MG63 (cell line): ENCODE data around the gene PPP1R3C. TPM values are rescaled to one million over a fixed set of nuclear protein-coding genes. Genes with fewer than 3 reads are reported as not detected.

Experiments used
- DNase-seq: peaks from one replicate; pipeline ENCODE4 v3.0.0-alpha.2; 2020
- H3K27me3 ChIP-seq: fragments of 250-450 bp; sonication (Bioruptor Pico); 2 replicates; pipeline ENCODE4 v1.5.1; 2020; ENCODE audit warnings: mild to moderate bottlenecking, moderate library complexity
- H3K36me3 ChIP-seq: fragments of 250-450 bp; sonication (Bioruptor Pico); 2 replicates; pipeline ENCODE4 v1.5.1; 2020; ENCODE audit warnings: mild to moderate bottlenecking, moderate library complexity
- H3K4me3 ChIP-seq: fragments of 250-450 bp; sonication (Bioruptor Pico); 2 replicates; pipeline ENCODE4 v1.5.1; 2020; ENCODE audit warnings: mild to moderate bottlenecking, moderate library complexity
- H3K9me3 ChIP-seq: fragments of 250-450 bp; sonication (Bioruptor Pico); 2 replicates; pipeline ENCODE4 v1.5.1; 2020; ENCODE audit warnings: mild to moderate bottlenecking, moderate library complexity
- total RNA-seq: library from RNA; depleted of rRNA; stranded (reverse); fragments of >200 nt; shearing (Covaris generic); gene quantifications from 2 replicates; pipeline ENCODE4 v1.2.3, GENCODE V29; 2014; ENCODE audit warnings: low replicate concordance; rRNA removed

PPP1R3C gene
- total RNA-seq, 1 experiment from 2014 or later, result 16.0 TPM

DNA sequence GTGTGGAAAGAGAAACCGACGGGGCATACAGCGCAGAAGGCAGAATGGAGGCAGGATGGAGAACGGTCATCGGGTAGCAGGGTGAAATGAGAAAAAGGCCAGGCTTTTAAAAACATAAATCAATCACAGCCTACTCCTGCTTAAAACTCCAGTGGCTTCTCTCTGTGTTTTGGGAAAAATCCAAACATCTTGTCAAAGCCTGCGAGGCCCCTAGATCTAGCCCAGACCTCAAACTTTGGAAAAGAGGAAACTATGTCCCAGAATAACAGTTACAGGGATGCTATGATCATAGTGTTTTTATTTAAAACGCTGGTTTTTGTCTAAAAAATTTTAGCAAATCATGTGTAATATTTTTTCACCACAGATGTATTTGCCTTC is 41.1 kb downstream of the PPP1R3C start:
- no peak for DNase-seq
- Histone ChIP-seq H3K36me3 (no peaks in the 10 kb centered on the region), H3K4me3 (no peak overlapping the region), H3K9me3 (no peaks in the 10 kb centered on the region), H3K27me3 (no peaks in the 10 kb centered on the region)

DNA sequence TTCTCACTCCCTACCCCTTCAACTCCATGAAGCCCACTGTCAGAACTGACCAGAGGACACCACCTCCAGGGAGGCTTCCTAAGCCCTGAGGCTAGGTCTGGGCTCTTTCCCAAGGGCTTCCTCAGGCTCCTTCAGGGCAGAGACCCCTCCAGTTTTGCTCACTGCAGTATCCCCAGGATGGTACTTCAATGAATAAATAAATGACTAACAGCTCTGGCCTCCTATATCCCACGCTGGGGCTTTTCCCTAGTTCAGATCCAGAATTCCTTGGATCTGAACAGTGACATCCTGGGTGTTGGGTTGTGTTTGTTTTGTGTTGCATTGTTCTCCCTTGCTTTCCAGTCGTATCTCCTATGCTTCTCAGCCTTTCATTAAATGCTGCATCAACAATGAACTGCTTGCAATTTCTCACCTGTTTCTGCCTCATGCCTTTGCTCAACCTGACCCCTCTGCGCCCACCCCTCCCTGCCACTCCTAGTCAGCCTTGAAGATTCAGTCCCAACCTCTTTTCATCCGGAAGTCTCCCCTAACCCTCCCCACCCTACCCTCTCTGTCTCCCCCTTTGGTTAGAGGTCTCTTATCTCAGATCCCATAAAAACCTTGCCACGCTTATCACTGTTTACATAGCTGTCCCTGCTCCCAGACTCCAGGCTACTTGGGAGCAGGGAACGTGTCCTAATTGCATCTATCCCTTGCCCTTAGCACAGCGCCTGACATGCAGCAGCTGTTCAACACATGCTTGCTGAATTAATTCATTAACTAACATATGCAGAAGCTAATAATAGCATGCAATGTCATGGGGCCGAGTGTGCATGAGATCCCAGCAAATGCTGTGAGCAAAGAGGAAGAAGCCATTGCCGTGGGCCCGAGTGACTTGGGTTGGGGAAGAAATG is 41.7 kb downstream of the PPP1R3C start:
- peak; percentile 62 for DNase-seq
- Histone ChIP-seq H3K4me3 (no peak overlapping the region), H3K27me3 (no peaks in the 10 kb centered on the region), H3K36me3 (no peaks in the 10 kb centered on the region), H3K9me3 (no peaks in the 10 kb centered on the region)

DNA sequence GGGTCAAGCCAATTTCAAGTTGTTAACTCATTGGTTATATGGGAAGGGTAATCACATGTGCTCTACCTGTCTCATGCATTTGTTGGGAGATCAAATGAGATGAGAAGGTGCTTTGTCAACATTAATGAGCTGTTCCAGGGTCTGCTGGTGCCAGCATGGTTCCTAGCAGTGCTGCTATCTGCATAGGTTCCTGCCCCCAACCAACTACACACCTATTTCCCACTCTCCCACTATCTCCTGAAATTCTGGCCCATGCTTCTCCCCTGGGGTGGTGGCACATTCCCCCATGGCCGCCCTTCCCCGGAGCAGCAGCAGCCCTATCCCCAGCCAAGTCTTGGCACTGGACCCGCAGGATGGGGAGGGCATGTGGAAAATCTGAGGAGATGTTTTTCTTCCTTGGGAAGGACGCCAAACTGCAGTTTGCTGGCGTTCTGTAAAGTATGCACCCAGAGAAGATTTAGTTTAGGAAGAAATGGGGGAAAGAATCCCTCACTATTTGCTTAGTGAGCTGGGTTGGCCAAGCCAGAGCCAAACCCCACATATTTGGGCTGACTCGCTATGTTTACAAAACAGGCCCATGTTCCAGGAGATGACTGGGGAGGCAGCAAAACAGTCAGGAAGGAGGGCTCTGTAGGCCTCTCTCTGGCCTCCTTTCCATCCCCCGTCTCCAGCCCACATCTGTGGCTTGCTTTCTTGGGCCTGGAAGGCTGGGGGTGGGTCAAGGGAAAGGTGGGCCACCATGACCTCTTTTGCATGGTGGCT is 42.5 kb downstream of the PPP1R3C start:
- no peaks in the 10 kb centered on the region for H3K27me3 ChIP-seq
- DNase-seq, result peak; percentile 95
- no peaks in the 10 kb centered on the region; the same call in 1 of the 2 replicates for H3K9me3 ChIP-seq
- no peak overlapping the region for H3K4me3 ChIP-seq
- H3K36me3 ChIP-seq, result no peaks in the 10 kb centered on the region

DNA sequence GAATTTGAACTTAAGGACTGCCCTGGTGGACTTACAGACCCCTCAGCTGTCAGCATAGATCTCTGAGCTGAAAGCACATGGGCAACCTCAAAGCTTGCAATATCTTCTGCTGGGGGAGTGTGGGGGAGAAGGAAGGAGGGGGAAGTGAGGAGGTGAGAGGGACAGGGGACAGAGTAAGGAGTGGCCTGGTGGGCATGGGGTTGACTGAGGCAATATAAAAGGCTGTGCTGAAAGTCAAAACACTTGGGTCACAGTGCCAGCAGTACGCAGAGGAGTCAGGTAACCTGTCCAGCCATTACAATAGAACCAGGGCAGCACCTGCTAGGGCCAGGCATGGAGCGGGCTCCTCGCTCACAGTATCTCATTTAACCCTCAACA is 43.2 kb downstream of the PPP1R3C start:
- H3K27me3 ChIP-seq, result no peaks in the 10 kb centered on the region
- no peaks in the 10 kb centered on the region; the same call in 1 of the 2 replicates for H3K9me3 ChIP-seq
- H3K4me3 ChIP-seq, result no peak overlapping the region
- DNase-seq, result no peak
- H3K36me3 ChIP-seq, result no peaks in the 10 kb centered on the region

DNA sequence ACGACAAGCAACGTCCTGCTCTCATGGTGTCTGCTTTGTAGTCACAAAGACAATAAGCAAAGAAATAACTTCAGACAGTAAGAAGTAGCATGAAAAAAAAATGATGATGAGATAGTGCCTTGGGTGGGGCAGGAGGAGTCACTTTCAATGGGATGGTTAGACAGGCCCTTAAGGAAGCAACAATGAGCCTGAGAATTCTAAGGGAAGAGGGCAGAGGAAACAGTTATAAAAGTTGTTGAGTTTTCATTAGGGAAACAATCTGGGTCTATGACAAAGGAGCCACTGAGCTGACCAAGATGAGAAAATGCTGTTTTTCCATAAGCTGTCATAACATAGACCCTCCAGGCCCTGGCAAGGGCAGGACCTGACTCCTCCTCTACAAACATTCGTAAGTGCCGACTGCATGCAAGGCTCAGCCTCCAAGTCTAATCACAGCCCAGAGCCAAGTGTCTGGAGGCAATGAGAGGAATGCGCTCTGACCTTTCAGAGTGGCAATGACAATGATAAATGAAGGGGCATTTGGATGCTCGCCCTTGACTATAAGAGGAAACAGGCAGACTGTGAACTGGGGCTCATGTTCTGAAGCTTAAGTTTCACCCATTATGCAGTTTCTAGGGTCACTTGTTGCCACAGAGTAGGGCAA is 43.7 kb downstream of the PPP1R3C start:
- H3K27me3 ChIP-seq, result no peaks in the 10 kb centered on the region
- no peaks in the 10 kb centered on the region for H3K36me3 ChIP-seq
- H3K9me3 ChIP-seq, result no peaks in the 10 kb centered on the region; the same call in 1 of the 2 replicates
- DNase-seq, result peak; percentile 85
- H3K4me3 ChIP-seq, result no peak overlapping the region

DNA sequence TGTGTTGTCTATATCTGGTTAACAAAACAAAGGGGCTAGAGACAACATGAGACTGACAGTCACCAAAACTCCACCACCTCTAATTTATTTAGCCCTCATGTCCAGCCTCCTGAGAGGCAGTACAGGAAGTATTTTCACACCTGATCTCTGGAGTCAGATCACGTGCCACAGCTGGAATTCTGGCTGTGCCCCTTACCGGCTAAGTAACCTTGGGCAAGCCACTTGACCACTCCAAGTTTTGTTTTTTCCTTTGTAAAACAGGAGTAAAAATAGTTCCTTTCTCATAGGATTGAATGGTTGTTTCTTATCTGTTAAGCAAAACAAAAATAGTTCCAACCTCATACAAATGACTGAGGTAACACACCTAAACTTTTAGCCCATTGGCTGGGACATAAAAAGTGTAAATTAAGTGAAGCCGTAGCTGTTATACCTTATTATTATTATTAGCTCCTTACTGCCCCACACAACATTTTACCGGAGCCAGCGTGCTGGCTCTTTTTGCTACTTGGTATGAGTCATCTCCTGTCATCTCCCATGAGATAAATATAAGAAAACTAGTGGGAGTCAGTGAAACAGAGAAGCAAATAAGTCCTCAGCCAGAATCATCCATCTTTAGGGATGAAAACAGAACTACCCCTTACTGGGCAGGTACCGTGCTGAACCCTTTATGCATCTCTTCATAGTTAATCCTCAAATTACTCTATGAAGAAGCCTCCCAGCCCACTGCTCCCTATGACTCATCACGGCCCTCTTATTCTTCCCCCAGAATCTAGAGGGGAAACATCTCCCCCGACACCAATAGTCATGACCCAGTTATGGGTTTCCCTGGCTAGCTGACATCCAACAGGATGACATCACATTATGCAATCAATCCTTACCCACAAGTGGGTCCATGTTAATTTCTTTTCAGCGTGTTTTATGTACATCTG is 44.9 kb downstream of the PPP1R3C start:
- no peaks in the 10 kb centered on the region for H3K27me3 ChIP-seq
- H3K9me3 ChIP-seq, result no peaks in the 10 kb centered on the region; the same call in 1 of the 2 replicates
- no peak overlapping the region for H3K4me3 ChIP-seq
- peak; percentile 67 for DNase-seq
- H3K36me3 ChIP-seq, result no peaks in the 10 kb centered on the region

DNA sequence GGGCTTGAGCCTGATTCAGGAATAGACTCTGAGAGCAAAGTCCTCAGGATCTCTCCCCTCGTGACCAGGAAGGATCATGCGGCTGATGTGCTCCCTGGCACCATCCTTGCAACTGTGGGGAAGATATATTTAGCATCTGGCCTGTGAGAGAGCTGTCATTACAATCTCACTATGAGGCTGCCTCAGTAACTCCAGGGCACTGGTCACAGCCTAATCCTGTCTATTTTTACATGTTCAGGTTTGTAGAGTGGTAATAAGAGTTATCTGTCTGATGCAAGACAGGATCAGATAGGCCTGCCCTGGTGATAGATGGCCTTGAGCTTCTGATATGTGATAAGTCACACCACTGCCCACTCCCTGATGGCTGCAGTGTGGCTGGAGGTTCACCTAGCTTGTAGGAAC is 50.7 kb downstream of the PPP1R3C start:
- no peaks in the 10 kb centered on the region for H3K36me3 ChIP-seq
- no peaks in the 10 kb centered on the region; the same call in 1 of the 2 replicates for H3K9me3 ChIP-seq
- no peaks in the 10 kb centered on the region for H3K27me3 ChIP-seq
- no peak overlapping the region for H3K4me3 ChIP-seq
- DNase-seq, result no peak

DNA sequence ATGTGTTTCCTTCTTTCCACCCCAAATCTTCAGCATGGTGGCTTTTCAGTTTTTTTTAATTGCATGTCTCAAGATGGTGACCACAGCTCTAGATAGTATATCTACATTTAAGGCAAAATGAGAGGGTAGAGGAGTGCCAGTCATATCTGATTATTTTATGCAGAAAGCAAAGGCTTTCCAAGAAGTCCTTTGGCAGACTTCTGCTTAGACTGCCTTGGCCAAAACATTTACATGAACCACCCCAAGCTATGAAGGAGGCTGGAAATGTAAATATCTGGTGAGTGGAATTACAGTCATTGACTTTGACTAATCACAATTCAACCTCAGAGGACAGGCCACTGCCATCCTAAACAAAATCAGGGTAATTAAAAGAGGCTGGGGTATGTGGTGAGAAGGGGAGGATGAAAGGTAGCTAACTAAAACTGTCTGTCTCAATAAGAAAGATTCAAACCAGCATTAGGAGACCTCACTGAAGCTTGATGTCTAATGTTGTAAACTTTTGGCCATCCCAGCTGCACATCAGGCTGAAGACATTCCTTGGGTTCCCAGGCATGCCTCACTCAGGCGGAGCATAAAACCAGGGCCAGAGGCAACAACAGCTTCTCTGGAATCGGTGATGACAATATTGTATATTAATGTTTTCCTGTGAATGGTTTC is 53.4 kb downstream of the PPP1R3C start:
- DNase-seq, result peak; percentile 59

More for the DNA sequence above, 53.4 kb downstream of the PPP1R3C start:
- Histone ChIP-seq H3K9me3 (no peaks in the 10 kb centered on the region), H3K36me3 (no peaks in the 10 kb centered on the region), H3K4me3 (no peak overlapping the region), H3K27me3 (no peaks in the 10 kb centered on the region)

Other genes starting within 250 kb of the PPP1R3C start
- gene HECTD2, start 222.7 kb downstream of the PPP1R3C start, total RNA-seq, result 2.5 and 8.4 TPM in 2 replicates
- gene TNKS2, start 165.4 kb upstream of the PPP1R3C start, total RNA-seq, result 12.8 and 19.2 TPM in 2 replicates